ENCODE measurements around the gene RNF8. TPM values are rescaled to one million over a fixed set of nuclear protein-coding genes. Genes with fewer than 3 reads are reported as not detected.

Gene RNF8
- total and polyA plus RNA-seq, 9 of the 15 experiments (the other 6 are each of a cell fraction or from before 2014, with no cell fraction given), result 10.6 to 47.0 (median 37.5) TPM

DNA sequence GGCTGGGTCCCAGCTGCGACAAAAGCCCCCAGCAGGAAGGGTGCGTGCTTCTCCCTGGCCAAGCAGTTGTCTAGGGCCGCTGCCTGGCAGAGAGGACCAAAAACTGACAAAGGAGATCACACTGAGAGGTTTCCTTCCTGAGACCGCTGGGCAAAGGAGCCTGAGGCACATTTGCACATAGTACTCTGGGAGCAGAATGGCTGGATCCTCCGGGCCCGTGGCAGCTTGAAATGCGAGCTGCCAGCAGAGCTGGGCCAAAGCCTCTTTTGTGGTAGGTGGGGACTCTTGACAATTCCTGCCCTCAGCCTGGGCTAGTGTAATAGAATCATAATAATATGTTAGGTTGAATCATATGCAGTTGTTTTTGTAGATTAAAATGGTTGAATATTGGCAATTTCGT lies 33.1 kb upstream of the RNF8 start:
- in situ Hi-C loops (cut with MboI) (no loop called here), intact Hi-C loops (cut with micrococcal nuclease) (loop anchor here (5.0 kb wide), 1 partner anchor 372 kb away; no protein-coding TSS in a partner anchor)
- Histone ChIP-seq H3K79me2 (ENCODE audit: control insufficient read depth, insufficient read depth, low read length) (no peaks in the 10 kb centered on the region), H3K4me2 (ENCODE audit: insufficient read depth, low read length) (no peak overlapping the region), H3K27me3 (ENCODE audit: control insufficient read depth in 2 of 2, insufficient read depth in 2 of 2, low read length in 2 of 2) (no peaks in the 10 kb centered on the region), H3K9ac (ENCODE audit: insufficient read depth in 1 of 2, low read depth in 2 of 2, low read length in 2 of 2) (peak overlapping the region in 1 of 2 experiments; percentile 33; a peak in 1 of 4 replicates), H3K27ac (ENCODE audit: extremely low read depth, low read depth, low read length) (no peak overlapping the region), H3K9me1 (ENCODE audit: control insufficient read depth, insufficient read depth, low read length) (no peaks in the 10 kb centered on the region), H3K9me3 (replicated peaks; ENCODE audit: control insufficient read depth, insufficient read depth, low read depth, low read length) (no peaks in the 10 kb centered on the region), H3K36me3 (ENCODE audit: control insufficient read depth, insufficient read depth, low read length) (peaks cover 84% of the 10 kb centered on the region), H4K20me1 (replicated peaks; ENCODE audit: control insufficient read depth, insufficient read depth, low read length) (no peaks in the 10 kb centered on the region; the same call in 1 of the 2 replicates), H3K4me3 (no peak overlapping the region), H3K4me1 (replicated peaks in 1 of 2; ENCODE audit: control insufficient read depth in 2 of 2, insufficient read depth in 2 of 2, low read length in 2 of 2) (no peaks in the 10 kb centered on the region; a peak in 2 of 5 replicates), H2AFZ (ENCODE audit: low read depth, low read length) (no peak overlapping the region)
- 94% methylated on average over 8 of the region's 8 CpGs for whole genome bisulfite sequencing (ENCODE audit: insufficient coverage, low coverage, missing lambda C conversion rate)
- ATAC-seq, result no peak
- no peak for TF ChIP-seq MIER1 (IDR thresholded peaks at IDR 0.05; ENCODE audit: low read depth)
- no peak for TF ChIP-seq DIDO1 (tag; IDR thresholded peaks at IDR 0.05; ENCODE audit: low read depth)
- TF ChIP-seq PURB (CRISPR knock-in tag; IDR thresholded peaks at IDR 0.05; ENCODE audit: low read depth), result no peak
- TF ChIP-seq, protein P1, sequence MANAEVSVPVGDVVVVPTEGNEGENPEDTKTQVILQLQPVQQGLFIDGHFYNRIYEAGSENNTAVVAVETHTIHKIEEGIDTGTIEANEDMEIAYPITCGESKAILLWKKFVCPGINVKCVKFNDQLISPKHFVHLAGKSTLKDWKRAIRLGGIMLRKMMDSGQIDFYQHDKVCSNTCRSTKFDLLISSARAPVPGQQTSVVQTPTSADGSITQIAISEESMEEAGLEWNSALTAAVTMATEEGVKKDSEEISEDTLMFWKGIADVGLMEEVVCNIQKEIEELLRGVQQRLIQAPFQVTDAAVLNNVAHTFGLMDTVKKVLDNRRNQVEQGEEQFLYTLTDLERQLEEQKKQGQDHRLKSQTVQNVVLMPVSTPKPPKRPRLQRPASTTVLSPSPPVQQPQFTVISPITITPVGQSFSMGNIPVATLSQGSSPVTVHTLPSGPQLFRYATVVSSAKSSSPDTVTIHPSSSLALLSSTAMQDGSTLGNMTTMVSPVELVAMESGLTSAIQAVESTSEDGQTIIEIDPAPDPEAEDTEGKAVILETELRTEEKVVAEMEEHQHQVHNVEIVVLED (CRISPR knock-in tag; IDR thresholded peaks at IDR 0.05), result no peak
- TF ChIP-seq MYBL2 (IDR thresholded peaks at IDR 0.05; ENCODE audit: low read depth), result no peak
- no peak for TF ChIP-seq MYBL2 (CRISPR knock-in tag; IDR thresholded peaks at IDR 0.05; ENCODE audit: borderline replicate concordance)
- TF ChIP-seq MAFK (IDR thresholded peaks at IDR 0.05; ENCODE audit: low read length), result no peak
- TF ChIP-seq MTA2 (IDR thresholded peaks at IDR 0.05; ENCODE audit: low read depth), result no peak
- TF ChIP-seq, protein P2, sequence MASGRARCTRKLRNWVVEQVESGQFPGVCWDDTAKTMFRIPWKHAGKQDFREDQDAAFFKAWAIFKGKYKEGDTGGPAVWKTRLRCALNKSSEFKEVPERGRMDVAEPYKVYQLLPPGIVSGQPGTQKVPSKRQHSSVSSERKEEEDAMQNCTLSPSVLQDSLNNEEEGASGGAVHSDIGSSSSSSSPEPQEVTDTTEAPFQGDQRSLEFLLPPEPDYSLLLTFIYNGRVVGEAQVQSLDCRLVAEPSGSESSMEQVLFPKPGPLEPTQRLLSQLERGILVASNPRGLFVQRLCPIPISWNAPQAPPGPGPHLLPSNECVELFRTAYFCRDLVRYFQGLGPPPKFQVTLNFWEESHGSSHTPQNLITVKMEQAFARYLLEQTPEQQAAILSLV (tag; IDR thresholded peaks at IDR 0.05), result no peak
- TF ChIP-seq GTF2F1 (IDR thresholded peaks at IDR 0.05; ENCODE audit: low read depth, low read length), result no peak
- TF ChIP-seq KDM1A (IDR thresholded peaks at IDR 0.05), result no peak
- TF ChIP-seq MCM3 (IDR thresholded peaks at IDR 0.05), result no peak
- no peak for FAIRE-seq
- no TSS peak for BruUV-seq (replicated peaks)
- CTCF ChIA-PET (ENCODE audit: low intra/inter-chr PET ratio), result no interaction called here
- POLR2A ChIA-PET, result interaction anchor here (0.7 to 1.5 kb wide), 3 partner anchors 10 to 18 kb away, joined by 3 to 4 read pairs (median 3); no protein-coding TSS in a partner anchor
- DNase-seq (ENCODE audit: extremely low read depth in 1 of 4, low spot score in 3 of 4), result no peak
